GM13976 (cell line): Measurements from ENCODE around the gene AGPAT2.

Experiments used
- DNase-seq: peaks from one replicate; pipeline ENCODE4 v3.0.0; 2012; ENCODE audit warnings: low spot score
- CTCF ChIP-seq: IDR thresholded peaks from 2 replicates; pipeline ENCODE4 v1.5.1; 2012; ENCODE audit warnings: borderline replicate concordance, mild to moderate bottlenecking; ENCODE audit not compliant: insufficient read depth; ENCODE audit errors: extremely low read depth, missing control alignments, control extremely low read depth
- in situ Hi-C: fragments of 300-500 bp; cut with MboI; formaldehyde crosslinking; loops from one replicate; pipeline ENCODE4 v1.12.0; 2022; ENCODE audit warnings: low sequenced_read_pairs, mixed read lengths, inconsistent platforms; ENCODE audit not compliant: unreplicated experiment

Gene AGPAT2

GRCh38 chr9:136678624-136679023, 8.6 kb downstream of the AGPAT2 start:
- no peak for TF ChIP-seq CTCF
- in situ Hi-C loops, result no loop called here
- no peak for DNase-seq

GRCh38 chr9:136678034-136678433, 9.2 kb downstream of the AGPAT2 start:
- DNase-seq, result no peak
- in situ Hi-C loops, result no loop called here
- no peak for TF ChIP-seq CTCF

- TF ChIP-seq CTCF, result no peak
- no peak for DNase-seq
- in situ Hi-C loops, result no loop called here
Observed at GRCh38 chr9:136676920-136677686, 10.2 kb downstream of the AGPAT2 start.

GRCh38 chr9:136676297-136676794, 10.9 kb downstream of the AGPAT2 start:
- TF ChIP-seq CTCF, result no peak
- in situ Hi-C loops, result no loop called here
- DNase-seq, result no peak

- DNase-seq, result no peak
- in situ Hi-C loops, result no loop called here
- TF ChIP-seq CTCF, result no peak
Observed at GRCh38 chr9:136675477-136676296, 11.6 kb downstream of the AGPAT2 start.

DNA sequence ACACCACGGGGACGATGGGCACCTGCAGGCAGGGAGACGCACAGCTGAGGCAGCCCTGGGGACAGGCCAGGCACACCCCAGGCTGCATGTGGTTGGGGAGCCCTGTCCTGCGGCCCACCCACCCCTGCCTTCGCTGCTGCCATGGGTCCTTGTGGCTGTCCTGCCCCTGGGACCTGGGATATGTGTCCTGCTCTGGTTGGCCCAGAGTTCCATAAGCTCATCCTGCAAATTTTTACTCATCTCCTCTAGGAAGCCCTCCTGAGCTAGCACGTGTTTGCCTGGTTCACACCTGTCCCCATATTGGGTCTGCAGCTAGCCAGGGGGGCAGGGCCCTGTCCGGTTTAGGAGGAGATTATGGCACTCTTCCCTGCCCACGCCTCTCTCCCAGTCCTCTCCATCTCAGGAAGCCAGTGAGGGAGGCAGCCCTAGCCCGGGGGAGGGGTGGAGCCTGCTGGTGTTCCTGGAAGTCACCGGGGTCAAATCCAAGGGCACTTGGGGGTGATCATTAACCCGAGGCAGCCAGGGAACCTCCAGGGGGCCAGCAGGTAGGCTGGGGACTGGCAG, 12.4 kb downstream of the AGPAT2 start:
- no peak for TF ChIP-seq CTCF
- DNase-seq, result no peak
- in situ Hi-C loops, result no loop called here
